ENCODE measurements around the gene ZNF366.

Gene ZNF366

GRCh38 chr5:72522607-72523006, 15.4 kb upstream of the ZNF366 start:
- Histone ChIP-seq H3K27ac (ENCODE audit: low read depth in 2 of 2, low read length in 2 of 2) (no peak overlapping the region), H3K27me3 (ENCODE audit: control insufficient read depth in 2 of 2, insufficient read depth in 2 of 2, low read length in 2 of 2) (no peaks in the 10 kb centered on the region), H3K9ac (ENCODE audit: low read depth in 1 of 2, low read length in 2 of 2) (no peak overlapping the region), H3K4me1 (ENCODE audit: control insufficient read depth in 2 of 2, insufficient read depth in 2 of 2, low read length in 2 of 2) (no peaks in the 10 kb centered on the region), H3K4me3 (ENCODE audit: low read length in 2 of 2) (no peak overlapping the region), H3K36me3 (ENCODE audit: control insufficient read depth in 2 of 2, insufficient read depth in 2 of 2, low read length in 2 of 2) (no peaks in the 10 kb centered on the region), H3K9me3 (ENCODE audit: control insufficient read depth in 2 of 2, low read length in 2 of 2) (no peaks in the 10 kb centered on the region)

DNA sequence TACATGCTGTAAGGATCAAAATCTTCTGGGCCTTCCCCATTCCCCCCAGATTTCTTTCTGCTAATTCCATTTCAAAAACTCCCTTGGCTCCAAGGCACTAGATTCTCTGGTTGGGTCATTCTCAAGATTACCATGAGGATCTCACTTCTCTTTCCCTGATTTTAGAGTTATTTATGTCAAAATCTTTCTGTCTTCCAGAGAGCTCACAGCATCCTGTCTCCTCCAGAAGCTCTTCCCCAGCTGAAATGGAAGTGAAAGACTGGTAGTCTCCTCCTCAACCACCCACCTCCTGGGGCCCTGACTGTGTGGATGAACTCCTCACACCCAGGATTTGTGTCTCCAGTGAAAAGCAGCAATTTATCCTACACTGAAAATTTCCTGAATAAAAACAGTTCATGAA, 11.9 kb upstream of the ZNF366 start:
- no peak overlapping the region for H3K4me3 ChIP-seq (ENCODE audit: low read length in 2 of 2)
- no peaks in the 10 kb centered on the region for H3K36me3 ChIP-seq (ENCODE audit: control insufficient read depth in 2 of 2, insufficient read depth in 2 of 2, low read length in 2 of 2)
- no peak overlapping the region for H3K27ac ChIP-seq (ENCODE audit: low read depth in 2 of 2, low read length in 2 of 2)
- H3K27me3 ChIP-seq (ENCODE audit: control insufficient read depth in 2 of 2, insufficient read depth in 2 of 2, low read length in 2 of 2): no peaks in the 10 kb centered on the region
- H3K4me1 ChIP-seq (ENCODE audit: control insufficient read depth in 2 of 2, insufficient read depth in 2 of 2, low read length in 2 of 2): no peaks in the 10 kb centered on the region
- H3K9me3 ChIP-seq (ENCODE audit: control insufficient read depth in 2 of 2, low read length in 2 of 2): no peaks in the 10 kb centered on the region
- no peak overlapping the region for H3K9ac ChIP-seq (ENCODE audit: low read depth in 1 of 2, low read length in 2 of 2)

GRCh38 chr5:72518001-72518683, 10.9 kb upstream of the ZNF366 start:
- no peak overlapping the region for H3K9ac ChIP-seq (ENCODE audit: low read depth in 1 of 2, low read length in 2 of 2)

DNA sequence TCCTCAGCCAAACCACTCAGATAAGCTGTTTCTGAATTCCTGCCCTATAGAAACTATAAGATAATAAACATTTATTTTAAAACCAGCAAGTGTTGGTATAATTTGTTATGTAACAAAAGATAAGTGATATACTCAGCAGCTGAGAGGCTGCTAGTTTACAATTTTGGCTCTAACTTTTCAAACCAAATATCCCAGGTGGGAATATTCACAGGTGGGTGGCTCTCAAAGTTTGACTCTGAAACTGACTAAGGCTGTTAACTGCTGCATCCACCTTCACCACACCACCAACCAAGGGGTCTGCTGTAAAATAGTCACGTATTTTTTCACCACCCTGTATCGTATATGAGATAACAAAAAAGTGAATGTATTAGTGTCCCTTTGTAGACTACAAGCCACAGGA, 9.7 kb upstream of the ZNF366 start:
- Histone ChIP-seq H3K9ac (ENCODE audit: low read depth in 1 of 2, low read length in 2 of 2) (no peak overlapping the region), H3K9me3 (ENCODE audit: control insufficient read depth in 2 of 2, low read length in 2 of 2) (no peaks in the 10 kb centered on the region), H3K27ac (ENCODE audit: low read depth in 2 of 2, low read length in 2 of 2) (no peak overlapping the region), H3K4me1 (ENCODE audit: control insufficient read depth in 2 of 2, insufficient read depth in 2 of 2, low read length in 2 of 2) (peaks cover 0 to 3% of the 10 kb centered on the region in 2 donors), H3K4me3 (ENCODE audit: low read length in 2 of 2) (no peak overlapping the region), H3K36me3 (ENCODE audit: control insufficient read depth in 2 of 2, insufficient read depth in 2 of 2, low read length in 2 of 2) (no peaks in the 10 kb centered on the region), H3K27me3 (ENCODE audit: control insufficient read depth in 2 of 2, insufficient read depth in 2 of 2, low read length in 2 of 2) (no peaks in the 10 kb centered on the region)

More at GRCh38 chr5:72518001-72518683, 10.9 kb upstream of the ZNF366 start:
- no peaks in the 10 kb centered on the region for H3K9me3 ChIP-seq (ENCODE audit: control insufficient read depth in 2 of 2, low read length in 2 of 2)
- no peaks in the 10 kb centered on the region for H3K27me3 ChIP-seq (ENCODE audit: control insufficient read depth in 2 of 2, insufficient read depth in 2 of 2, low read length in 2 of 2)
- H3K36me3 ChIP-seq (ENCODE audit: control insufficient read depth in 2 of 2, insufficient read depth in 2 of 2, low read length in 2 of 2): no peaks in the 10 kb centered on the region
- H3K27ac ChIP-seq (ENCODE audit: low read depth in 2 of 2, low read length in 2 of 2): peak overlapping the region; percentile 7 to 25
- H3K4me1 ChIP-seq (ENCODE audit: control insufficient read depth in 2 of 2, insufficient read depth in 2 of 2, low read length in 2 of 2): no peaks in the 10 kb centered on the region
- H3K4me3 ChIP-seq (ENCODE audit: low read length in 2 of 2): no peak overlapping the region

GRCh38 chr5:72515211-72515610, 8.0 kb upstream of the ZNF366 start:
- Histone ChIP-seq H3K27ac (ENCODE audit: low read depth in 2 of 2, low read length in 2 of 2) (no peak overlapping the region), H3K27me3 (ENCODE audit: control insufficient read depth in 2 of 2, insufficient read depth in 2 of 2, low read length in 2 of 2) (no peaks in the 10 kb centered on the region), H3K9ac (ENCODE audit: low read depth in 1 of 2, low read length in 2 of 2) (no peak overlapping the region), H3K9me3 (ENCODE audit: control insufficient read depth in 2 of 2, low read length in 2 of 2) (no peaks in the 10 kb centered on the region), H3K4me3 (ENCODE audit: low read length in 2 of 2) (no peak overlapping the region), H3K36me3 (ENCODE audit: control insufficient read depth in 2 of 2, insufficient read depth in 2 of 2, low read length in 2 of 2) (no peaks in the 10 kb centered on the region), H3K4me1 (ENCODE audit: control insufficient read depth in 2 of 2, insufficient read depth in 2 of 2, low read length in 2 of 2) (peaks cover 0 to 4% of the 10 kb centered on the region in 2 donors)

- Histone ChIP-seq H3K4me3 (ENCODE audit: low read length in 2 of 2) (no peak overlapping the region), H3K9me3 (ENCODE audit: control insufficient read depth in 2 of 2, low read length in 2 of 2) (no peaks in the 10 kb centered on the region), H3K4me1 (ENCODE audit: control insufficient read depth in 2 of 2, insufficient read depth in 2 of 2, low read length in 2 of 2) (peaks cover 0 to 7% of the 10 kb centered on the region in 2 donors), H3K9ac (ENCODE audit: low read depth in 1 of 2, low read length in 2 of 2) (no peak overlapping the region), H3K36me3 (ENCODE audit: control insufficient read depth in 2 of 2, insufficient read depth in 2 of 2, low read length in 2 of 2) (no peaks in the 10 kb centered on the region), H3K27me3 (ENCODE audit: control insufficient read depth in 2 of 2, insufficient read depth in 2 of 2, low read length in 2 of 2) (no peaks in the 10 kb centered on the region), H3K27ac (ENCODE audit: low read depth in 2 of 2, low read length in 2 of 2) (no peak overlapping the region)
Observed at GRCh38 chr5:72512593-72512860, 5.3 kb upstream of the ZNF366 start.

- no peak overlapping the region for H3K9ac ChIP-seq (ENCODE audit: low read depth in 1 of 2, low read length in 2 of 2)
Observed at GRCh38 chr5:72511774-72512592, 4.8 kb upstream of the ZNF366 start.

DNA sequence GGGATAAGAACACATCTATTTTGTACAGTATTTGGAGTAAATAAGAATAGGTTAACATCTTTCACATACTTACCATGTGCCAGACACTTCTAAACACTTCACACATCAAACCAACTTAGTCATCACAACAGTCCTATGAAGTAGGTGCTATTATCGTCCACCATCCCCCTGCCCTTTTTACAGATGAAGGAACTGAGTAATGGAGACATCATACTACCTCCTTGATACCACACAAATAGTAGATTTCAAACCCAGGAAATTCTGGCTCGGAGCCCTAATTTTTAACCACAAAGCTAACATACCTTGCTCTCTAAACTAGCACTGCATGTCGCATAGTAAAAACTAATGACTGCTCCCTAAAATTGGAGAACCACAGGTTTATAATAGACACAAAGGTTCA, 4.2 kb upstream of the ZNF366 start:
- H3K4me3 ChIP-seq (ENCODE audit: low read length in 2 of 2): no peak overlapping the region
- H3K27me3 ChIP-seq (ENCODE audit: control insufficient read depth in 2 of 2, insufficient read depth in 2 of 2, low read length in 2 of 2): no peaks in the 10 kb centered on the region
- H3K36me3 ChIP-seq (ENCODE audit: control insufficient read depth in 2 of 2, insufficient read depth in 2 of 2, low read length in 2 of 2): no peaks in the 10 kb centered on the region
- no peaks in the 10 kb centered on the region for H3K9me3 ChIP-seq (ENCODE audit: control insufficient read depth in 2 of 2, low read length in 2 of 2)
- no peak overlapping the region for H3K9ac ChIP-seq (ENCODE audit: low read depth in 1 of 2, low read length in 2 of 2)
- H3K27ac ChIP-seq (ENCODE audit: low read depth in 2 of 2, low read length in 2 of 2): no peak overlapping the region
- H3K4me1 ChIP-seq (ENCODE audit: control insufficient read depth in 2 of 2, insufficient read depth in 2 of 2, low read length in 2 of 2): peaks cover 0 to 7% of the 10 kb centered on the region in 2 donors

More at GRCh38 chr5:72511774-72512592, 4.8 kb upstream of the ZNF366 start:
- Histone ChIP-seq H3K4me3 (ENCODE audit: low read length in 2 of 2) (no peak overlapping the region), H3K36me3 (ENCODE audit: control insufficient read depth in 2 of 2, insufficient read depth in 2 of 2, low read length in 2 of 2) (no peaks in the 10 kb centered on the region), H3K27ac (ENCODE audit: low read depth in 2 of 2, low read length in 2 of 2) (no peak overlapping the region), H3K9me3 (ENCODE audit: control insufficient read depth in 2 of 2, low read length in 2 of 2) (no peaks in the 10 kb centered on the region), H3K4me1 (ENCODE audit: control insufficient read depth in 2 of 2, insufficient read depth in 2 of 2, low read length in 2 of 2) (peaks cover 0 to 7% of the 10 kb centered on the region in 2 donors), H3K27me3 (ENCODE audit: control insufficient read depth in 2 of 2, insufficient read depth in 2 of 2, low read length in 2 of 2) (no peaks in the 10 kb centered on the region)

DNA sequence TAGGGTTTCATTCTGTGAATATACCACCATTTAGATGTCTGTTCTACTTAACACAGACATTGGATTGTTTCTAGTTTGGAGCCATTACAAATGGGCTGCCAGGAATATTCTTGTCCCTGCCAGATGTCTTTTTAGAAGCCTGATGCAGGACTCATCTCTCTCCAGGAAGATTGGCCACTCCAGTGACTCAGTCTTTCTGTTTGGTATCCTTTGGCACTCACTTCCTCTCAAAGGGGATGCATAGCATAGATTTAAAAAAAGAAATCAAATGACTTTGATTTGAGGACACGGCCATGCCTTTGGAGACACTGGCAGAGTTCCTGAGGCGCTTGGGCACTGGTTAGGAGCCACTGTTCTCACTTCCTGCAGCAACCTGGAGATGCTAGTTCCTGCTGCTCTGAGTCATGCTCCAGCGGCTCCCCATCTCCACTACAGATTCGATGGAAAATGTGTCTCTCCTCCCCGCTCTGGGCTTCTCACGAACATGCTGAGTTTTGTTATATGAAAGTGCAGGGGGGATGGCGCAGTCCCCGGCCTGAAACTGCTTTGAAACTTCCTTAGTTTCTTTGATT, 3.5 kb upstream of the ZNF366 start:
- no peaks in the 10 kb centered on the region for H3K27me3 ChIP-seq (ENCODE audit: control insufficient read depth in 2 of 2, insufficient read depth in 2 of 2, low read length in 2 of 2)
- no peak overlapping the region for H3K4me3 ChIP-seq (ENCODE audit: low read length in 2 of 2)
- no peak overlapping the region for H3K27ac ChIP-seq (ENCODE audit: low read depth in 2 of 2, low read length in 2 of 2)
- no peak overlapping the region for H3K9ac ChIP-seq (ENCODE audit: low read depth in 1 of 2, low read length in 2 of 2)
- no peaks in the 10 kb centered on the region for H3K9me3 ChIP-seq (ENCODE audit: control insufficient read depth in 2 of 2, low read length in 2 of 2)
- H3K4me1 ChIP-seq (ENCODE audit: control insufficient read depth in 2 of 2, insufficient read depth in 2 of 2, low read length in 2 of 2): peaks cover 0 to 7% of the 10 kb centered on the region in 2 donors
- no peaks in the 10 kb centered on the region for H3K36me3 ChIP-seq (ENCODE audit: control insufficient read depth in 2 of 2, insufficient read depth in 2 of 2, low read length in 2 of 2)

DNA sequence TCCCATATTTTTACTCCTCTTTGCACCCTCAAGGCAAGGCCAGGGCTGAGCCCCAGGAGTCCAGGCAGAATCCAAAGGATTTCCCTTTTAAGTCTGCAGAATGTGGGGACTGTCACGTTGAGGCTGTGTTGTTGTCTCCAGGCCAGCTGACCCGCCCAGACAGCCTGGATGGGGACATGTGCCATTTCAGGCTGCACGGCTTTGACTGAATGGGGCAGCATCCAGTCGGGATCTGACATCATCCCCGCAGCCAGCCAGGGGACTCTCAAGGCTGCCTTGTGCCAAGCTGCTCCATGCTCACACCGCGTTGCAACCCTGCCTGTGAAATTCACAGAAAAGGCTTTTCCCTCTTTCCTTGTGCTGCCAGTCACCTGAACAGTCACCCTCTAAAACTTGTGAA, 2.2 kb upstream of the ZNF366 start:
- H3K4me1 ChIP-seq (ENCODE audit: control insufficient read depth in 2 of 2, insufficient read depth in 2 of 2, low read length in 2 of 2): peaks cover 0 to 7% of the 10 kb centered on the region in 2 donors
- no peaks in the 10 kb centered on the region for H3K36me3 ChIP-seq (ENCODE audit: control insufficient read depth in 2 of 2, insufficient read depth in 2 of 2, low read length in 2 of 2)
- H3K4me3 ChIP-seq (ENCODE audit: low read length in 2 of 2): no peak overlapping the region
- H3K27me3 ChIP-seq (ENCODE audit: control insufficient read depth in 2 of 2, insufficient read depth in 2 of 2, low read length in 2 of 2): no peaks in the 10 kb centered on the region
- H3K9ac ChIP-seq (ENCODE audit: low read depth in 1 of 2, low read length in 2 of 2): no peak overlapping the region
- no peak overlapping the region for H3K27ac ChIP-seq (ENCODE audit: low read depth in 2 of 2, low read length in 2 of 2)
- H3K9me3 ChIP-seq (ENCODE audit: control insufficient read depth in 2 of 2, low read length in 2 of 2): no peaks in the 10 kb centered on the region
